ENCODE results near the gene TRANK1.

Gene TRANK1

GRCh38 chr3:36792342-36792741 lies 152.5 kb downstream of the TRANK1 start:
- peak; percentile 36; the same call in 1 of the 2 replicates for TF ChIP-seq CTCF (IDR thresholded peaks at IDR 0.05; ENCODE audit: low read depth, low read length)

GRCh38 chr3:36790765-36791164 lies 154.1 kb downstream of the TRANK1 start:
- no peak overlapping the region for H3K4me3 ChIP-seq (ENCODE audit: low read depth, low read length)
- no peak for TF ChIP-seq CTCF (IDR thresholded peaks at IDR 0.05; ENCODE audit: low read depth, low read length)

More at GRCh38 chr3:36792342-36792741, 152.5 kb downstream of the TRANK1 start:
- no peak overlapping the region for H3K4me3 ChIP-seq (ENCODE audit: low read depth, low read length)

GRCh38 chr3:36786921-36787890 lies 157.6 kb downstream of the TRANK1 start:
- no peak for TF ChIP-seq CTCF (IDR thresholded peaks at IDR 0.05; ENCODE audit: low read depth, low read length)
- no peak overlapping the region for H3K4me3 ChIP-seq (ENCODE audit: low read depth, low read length)

DNA sequence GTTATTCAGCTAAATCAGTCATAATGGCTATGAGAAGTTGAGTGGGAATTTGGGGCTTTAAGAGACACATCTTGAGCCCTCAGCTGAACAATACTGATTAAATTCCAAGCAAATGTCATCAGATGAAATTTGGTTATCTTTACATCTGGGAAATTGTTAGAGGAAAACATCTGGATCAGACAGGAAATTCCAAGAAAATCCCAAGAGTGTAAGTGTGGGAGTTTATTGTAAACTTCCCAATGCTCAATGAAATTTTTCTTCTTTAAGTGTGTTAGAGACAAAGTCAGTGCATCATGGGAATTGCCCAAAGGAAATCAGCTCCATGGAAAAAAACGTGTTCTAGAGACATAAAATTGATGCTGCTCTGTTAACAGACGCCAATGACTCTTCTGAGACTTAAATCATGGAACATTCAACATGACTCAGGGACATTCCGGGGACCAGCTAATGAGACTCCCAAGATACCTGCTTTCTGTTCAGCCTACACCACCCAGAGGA lies 160.7 kb downstream of the TRANK1 start:
- TF ChIP-seq CTCF (IDR thresholded peaks at IDR 0.05; ENCODE audit: low read depth, low read length) = no peak
- no peak overlapping the region for H3K4me3 ChIP-seq (ENCODE audit: low read depth, low read length)

- TF ChIP-seq CTCF (IDR thresholded peaks at IDR 0.05; ENCODE audit: low read depth, low read length) = no peak
- no peak overlapping the region for H3K4me3 ChIP-seq (ENCODE audit: low read depth, low read length)
Measured at GRCh38 chr3:36777424-36778218, 167.2 kb downstream of the TRANK1 start.
